Nephron (organoid): ENCODE measurements around the gene GPR156.
"Not testable (repeated sequence)": the region's sequence is repeated elsewhere in the genome, so short reads cannot be mapped to it uniquely, and the experiment has no call there.

Source experiments
- H3K27ac Mint-ChIP-seq, 3 experiments: 2 replicates each; pipeline ENCODE4 v1.8.0; 2020; ENCODE audit warnings: mixed read lengths in 3 of 3, mild to moderate bottlenecking in 2 of 3, moderate library complexity in 1 of 3
- H3K27me3 Mint-ChIP-seq: 2 replicates; pipeline ENCODE4 v1.8.0; 2021; ENCODE audit warnings: low read depth, mild to moderate bottlenecking, moderate library complexity, mixed read lengths
- H3K36me3 Mint-ChIP-seq: 2 replicates; pipeline ENCODE4 v1.8.0; 2020; ENCODE audit warnings: low read depth, mixed read lengths
- H3K4me1 Mint-ChIP-seq: 2 replicates; pipeline ENCODE4 v1.8.0; 2020; ENCODE audit warnings: mixed read lengths
- H3K4me3 Mint-ChIP-seq, 3 experiments: 2 replicates each; pipeline ENCODE4 v1.8.0; 2020; ENCODE audit warnings: mild to moderate bottlenecking in 3 of 3, mixed read lengths in 3 of 3, moderate library complexity in 2 of 3
- H3K9me3 Mint-ChIP-seq: 2 replicates; pipeline ENCODE4 v1.8.0; 2020; ENCODE audit warnings: mixed read lengths
- TF ChIP-seq, protein P1 (sequence below), 3 experiments: fragments of 200-600 bp; sonication (generic); IDR thresholded peaks; one replicate each; pipeline ENCODE4 v1.5.0; 2021; ENCODE audit warnings: antibody characterized with exemption in 3 of 3; ENCODE audit not compliant: unreplicated experiment in 3 of 3

GPR156 gene

DNA sequence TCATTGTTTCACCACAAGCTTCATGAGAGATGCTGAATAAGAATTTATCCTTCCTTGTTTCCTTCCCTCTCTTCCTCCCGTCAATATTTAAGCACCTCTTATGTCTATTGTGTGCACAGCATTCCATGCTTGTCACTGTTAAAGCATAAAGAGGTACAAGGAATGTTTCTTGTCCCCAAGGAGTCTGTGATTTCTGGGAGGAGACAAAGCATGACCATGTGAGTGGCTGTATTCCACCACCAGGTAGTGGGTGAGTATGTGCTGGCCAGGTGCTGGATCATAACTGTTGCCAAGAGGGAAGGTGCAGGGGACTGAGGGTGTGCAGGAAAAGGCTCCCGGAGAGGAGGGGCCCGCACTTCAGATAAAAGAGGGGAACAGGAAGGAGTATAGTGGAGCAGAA lies 127.9 kb downstream of the GPR156 start:
- Mint-ChIP-seq H3K4me3 (no peak overlapping the region), H3K4me1 (no peaks in the 10 kb centered on the region), H3K36me3 (peaks cover 8% of the 10 kb centered on the region), H3K9me3 (peaks cover 24% of the 10 kb centered on the region), H3K27ac (no peak overlapping the region), H3K27me3 (peaks cover 5% of the 10 kb centered on the region)
- TF ChIP-seq, protein P1, sequence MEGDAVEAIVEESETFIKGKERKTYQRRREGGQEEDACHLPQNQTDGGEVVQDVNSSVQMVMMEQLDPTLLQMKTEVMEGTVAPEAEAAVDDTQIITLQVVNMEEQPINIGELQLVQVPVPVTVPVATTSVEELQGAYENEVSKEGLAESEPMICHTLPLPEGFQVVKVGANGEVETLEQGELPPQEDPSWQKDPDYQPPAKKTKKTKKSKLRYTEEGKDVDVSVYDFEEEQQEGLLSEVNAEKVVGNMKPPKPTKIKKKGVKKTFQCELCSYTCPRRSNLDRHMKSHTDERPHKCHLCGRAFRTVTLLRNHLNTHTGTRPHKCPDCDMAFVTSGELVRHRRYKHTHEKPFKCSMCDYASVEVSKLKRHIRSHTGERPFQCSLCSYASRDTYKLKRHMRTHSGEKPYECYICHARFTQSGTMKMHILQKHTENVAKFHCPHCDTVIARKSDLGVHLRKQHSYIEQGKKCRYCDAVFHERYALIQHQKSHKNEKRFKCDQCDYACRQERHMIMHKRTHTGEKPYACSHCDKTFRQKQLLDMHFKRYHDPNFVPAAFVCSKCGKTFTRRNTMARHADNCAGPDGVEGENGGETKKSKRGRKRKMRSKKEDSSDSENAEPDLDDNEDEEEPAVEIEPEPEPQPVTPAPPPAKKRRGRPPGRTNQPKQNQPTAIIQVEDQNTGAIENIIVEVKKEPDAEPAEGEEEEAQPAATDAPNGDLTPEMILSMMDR (IDR thresholded peaks at IDR 0.05; ENCODE audit: unreplicated experiment in 3 of 3) = no peak

DNA sequence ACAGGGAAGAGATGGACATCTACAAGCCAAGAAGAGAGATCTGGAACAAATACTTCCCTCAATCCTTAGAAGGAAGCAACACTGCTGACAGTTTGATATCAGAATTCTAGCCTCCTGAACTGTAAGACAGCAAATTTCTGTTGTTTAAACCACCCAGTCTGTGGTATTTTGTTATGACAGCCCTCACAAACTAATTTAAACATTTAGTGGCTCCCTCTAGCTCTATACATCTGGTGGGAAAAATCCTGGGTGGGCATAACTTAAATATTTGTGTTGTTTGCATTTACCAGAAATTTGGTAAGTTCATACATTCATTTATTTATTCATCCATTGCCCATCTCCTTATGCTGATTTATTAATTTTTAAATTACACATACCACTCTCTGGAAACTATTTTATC lies 128.3 kb downstream of the GPR156 start:
- Mint-ChIP-seq H3K4me1 (no peaks in the 10 kb centered on the region), H3K9me3 (peaks cover 24% of the 10 kb centered on the region), H3K27ac (no peak overlapping the region), H3K4me3 (no peak overlapping the region), H3K27me3 (peaks cover 5% of the 10 kb centered on the region), H3K36me3 (peaks cover 8% of the 10 kb centered on the region)
- TF ChIP-seq, protein P1 (IDR thresholded peaks at IDR 0.05; ENCODE audit: unreplicated experiment in 3 of 3) = no peak

DNA sequence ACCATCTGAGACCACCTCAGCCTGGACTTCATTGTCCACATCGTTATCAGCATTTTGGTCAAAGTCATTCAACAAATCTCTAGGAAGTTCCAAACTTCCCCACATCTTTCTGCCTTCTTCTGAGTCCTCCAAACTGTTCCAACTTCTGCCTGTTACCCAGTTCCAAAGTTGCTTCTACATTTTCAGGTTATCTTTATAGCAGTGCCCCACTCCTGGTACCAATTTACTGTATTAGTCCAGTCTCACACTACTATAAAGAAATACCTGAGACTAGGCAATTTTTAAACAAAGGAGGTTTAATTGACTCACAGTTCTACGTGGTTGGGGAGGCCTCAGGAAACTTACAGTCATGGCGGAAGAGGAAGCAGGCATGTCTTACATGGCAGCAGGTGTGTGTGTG lies 129.3 kb downstream of the GPR156 start:
- not testable (repeated sequence) for H3K4me1 Mint-ChIP-seq, H3K27ac Mint-ChIP-seq, H3K4me3 Mint-ChIP-seq, H3K36me3 Mint-ChIP-seq, H3K27me3 Mint-ChIP-seq
- peaks cover 24% of the 10 kb centered on the region for H3K9me3 Mint-ChIP-seq

DNA sequence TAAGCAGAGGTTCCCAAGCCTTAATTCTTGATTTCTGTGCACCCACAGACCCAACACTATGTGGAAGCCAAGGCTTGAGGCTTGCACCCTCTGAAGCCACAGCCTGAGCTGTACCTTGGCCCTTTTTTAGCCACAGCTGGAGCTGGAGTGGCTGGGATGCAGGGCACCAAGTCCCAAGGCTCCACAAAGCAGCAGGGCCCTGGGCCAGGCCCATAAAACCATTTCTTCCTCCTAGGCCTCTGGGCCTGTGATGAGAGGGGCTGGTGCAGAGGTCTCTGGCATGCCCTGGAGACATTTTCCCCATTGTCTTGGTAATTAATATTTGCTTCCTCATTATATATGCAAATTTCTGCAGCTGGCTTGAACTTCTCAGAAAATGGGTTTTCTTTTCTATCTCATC lies 129.9 kb downstream of the GPR156 start:
- Mint-ChIP-seq H3K27ac (no peak overlapping the region), H3K9me3 (peaks cover 24% of the 10 kb centered on the region), H3K4me3 (no peak overlapping the region), H3K4me1 (no peaks in the 10 kb centered on the region), H3K27me3 (peaks cover 5% of the 10 kb centered on the region), H3K36me3 (peaks cover 8% of the 10 kb centered on the region)
- TF ChIP-seq, protein P1 (IDR thresholded peaks at IDR 0.05; ENCODE audit: unreplicated experiment in 3 of 3) = no peak

DNA sequence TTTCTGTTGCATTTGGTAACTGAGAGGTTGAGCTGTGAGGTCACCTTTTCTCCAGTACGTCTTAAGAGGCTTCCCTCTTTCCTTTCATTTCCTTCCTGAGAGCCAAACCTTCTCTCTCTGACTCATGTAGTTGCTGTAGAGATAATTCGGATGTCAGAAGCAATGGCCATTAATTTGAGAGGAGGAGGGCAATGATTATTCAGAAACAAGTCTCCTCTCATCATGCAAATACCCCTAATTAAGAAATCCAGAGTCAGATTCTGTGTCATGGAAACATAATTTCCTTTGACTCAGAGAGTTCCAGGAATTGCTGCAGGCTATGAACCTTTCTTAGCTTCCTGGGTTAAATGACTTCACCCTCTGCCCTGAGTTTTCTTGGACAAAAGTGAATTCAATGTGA lies 131.7 kb downstream of the GPR156 start:
- Mint-ChIP-seq H3K27me3 (peaks cover 5% of the 10 kb centered on the region), H3K27ac (no peak overlapping the region), H3K4me3 (no peak overlapping the region), H3K36me3 (peaks cover 8% of the 10 kb centered on the region), H3K4me1 (no peaks in the 10 kb centered on the region), H3K9me3 (peaks cover 24% of the 10 kb centered on the region)
- TF ChIP-seq, protein P1 (IDR thresholded peaks at IDR 0.05; ENCODE audit: unreplicated experiment in 3 of 3) = no peak

DNA sequence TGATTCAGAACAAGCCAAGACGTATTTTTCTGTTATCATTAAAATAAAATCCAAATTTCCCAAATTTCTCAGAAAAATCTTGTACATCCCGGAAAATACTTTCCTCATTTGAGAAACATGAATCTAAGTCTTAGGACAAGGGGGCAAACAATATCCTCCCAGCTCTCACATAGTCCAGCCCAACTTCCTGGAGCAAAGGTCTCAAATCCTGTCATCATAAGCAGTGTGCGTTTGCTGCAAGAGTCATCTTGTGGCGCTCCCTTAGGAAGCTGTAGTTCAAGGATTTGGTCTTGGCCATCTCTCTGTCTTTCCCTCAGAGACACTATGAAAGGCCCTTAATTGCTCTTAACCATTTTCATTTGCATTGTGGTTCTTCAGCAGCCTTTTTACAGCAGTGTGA lies 133.2 kb downstream of the GPR156 start:
- Mint-ChIP-seq H3K4me3 (no peak overlapping the region), H3K36me3 (peaks cover 8% of the 10 kb centered on the region), H3K4me1 (no peaks in the 10 kb centered on the region), H3K27me3 (peaks cover 5% of the 10 kb centered on the region), H3K9me3 (peaks cover 20% of the 10 kb centered on the region), H3K27ac (no peak overlapping the region)
- TF ChIP-seq, protein P1 (IDR thresholded peaks at IDR 0.05; ENCODE audit: unreplicated experiment in 3 of 3) = no peak
